Spleen (tissue), 7 donors: Measurements from ENCODE around the gene CDKN1C.

Source experiments
- POLR2A ChIP-seq, 3 donors: fragments of 450-650 bp; IDR thresholded peaks; one replicate each; pipeline ENCODE4 v1.5.1; 2017; ENCODE audit warnings: antibody characterized with exemption in 3 of 3, mild to moderate bottlenecking in 1 of 3
- POLR2AphosphoS5 ChIP-seq, 3 donors: sonication (generic); formaldehyde crosslinking; IDR thresholded peaks; one replicate each; pipeline ENCODE4 v1.5.1; 2017; ENCODE audit warnings: antibody characterized with exemption in 3 of 3
- TF ChIP-seq, protein P1 (sequence below), 11 experiments: fragments of 200-600 bp in 7 of 11; fragments of 450-650 bp in 4 of 11; sonication (generic) in 4 of 11; IDR thresholded peaks in 8 of 11; conservative IDR thresholded peaks in 3 of 11; 1 replicate in 7 of 11; 2 replicates in 4 of 11; pipeline versions ENCODE4 v1.4.0 to v1.8.0; 2016 to 2021; ENCODE audit warnings: antibody characterized with exemption in 11 of 11, inconsistent platforms in 4 of 11, mild to moderate bottlenecking in 1 of 11
- donor health status: DM: no; HTN: no; CAD: no; lungs with moderate emphysema.
- donor health status: DM: no; HTN: no; CAD: no.
- donor health status: DM: no; HTN: no; CAD: no.

DNA sequence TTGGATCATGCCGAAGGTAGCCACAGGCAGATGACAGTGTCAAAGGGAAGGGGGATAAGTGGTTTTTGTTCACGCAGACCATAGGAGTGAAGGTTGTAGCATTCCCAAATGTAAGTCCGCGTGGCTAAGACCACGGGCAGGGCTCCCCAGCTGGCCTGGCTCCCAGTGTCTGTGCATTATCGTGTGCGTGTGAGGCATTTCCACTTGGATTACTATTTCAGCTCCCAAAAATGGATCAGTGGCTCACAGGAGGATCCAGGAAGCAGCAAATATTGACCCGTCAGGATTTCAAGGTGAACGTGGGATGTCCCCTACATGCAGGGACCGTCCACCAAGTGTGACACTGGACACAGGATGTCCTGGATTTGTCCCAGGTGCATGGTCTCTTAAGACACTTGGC, 10.6 kb downstream of the CDKN1C start:
- TF ChIP-seq, protein P1, sequence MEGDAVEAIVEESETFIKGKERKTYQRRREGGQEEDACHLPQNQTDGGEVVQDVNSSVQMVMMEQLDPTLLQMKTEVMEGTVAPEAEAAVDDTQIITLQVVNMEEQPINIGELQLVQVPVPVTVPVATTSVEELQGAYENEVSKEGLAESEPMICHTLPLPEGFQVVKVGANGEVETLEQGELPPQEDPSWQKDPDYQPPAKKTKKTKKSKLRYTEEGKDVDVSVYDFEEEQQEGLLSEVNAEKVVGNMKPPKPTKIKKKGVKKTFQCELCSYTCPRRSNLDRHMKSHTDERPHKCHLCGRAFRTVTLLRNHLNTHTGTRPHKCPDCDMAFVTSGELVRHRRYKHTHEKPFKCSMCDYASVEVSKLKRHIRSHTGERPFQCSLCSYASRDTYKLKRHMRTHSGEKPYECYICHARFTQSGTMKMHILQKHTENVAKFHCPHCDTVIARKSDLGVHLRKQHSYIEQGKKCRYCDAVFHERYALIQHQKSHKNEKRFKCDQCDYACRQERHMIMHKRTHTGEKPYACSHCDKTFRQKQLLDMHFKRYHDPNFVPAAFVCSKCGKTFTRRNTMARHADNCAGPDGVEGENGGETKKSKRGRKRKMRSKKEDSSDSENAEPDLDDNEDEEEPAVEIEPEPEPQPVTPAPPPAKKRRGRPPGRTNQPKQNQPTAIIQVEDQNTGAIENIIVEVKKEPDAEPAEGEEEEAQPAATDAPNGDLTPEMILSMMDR (IDR thresholded peaks at IDR 0.05 in 8 of 11, conservative IDR thresholded peaks at IDR 0.05 in 3 of 11), result no peak
- TF ChIP-seq POLR2AphosphoS5 (IDR thresholded peaks at IDR 0.05), result no peak
- no peak for TF ChIP-seq POLR2A (IDR thresholded peaks at IDR 0.05)
